ENCODE measurements around the gene ADAMTSL5. TPM values are rescaled to one million over a fixed set of nuclear protein-coding genes. Genes with fewer than 3 reads are reported as not detected.
"Not testable (repeated sequence)": the region's sequence is repeated elsewhere in the genome, so short reads cannot be mapped to it uniquely, and the experiment has no call there.

The ADAMTSL5 gene, protein sequence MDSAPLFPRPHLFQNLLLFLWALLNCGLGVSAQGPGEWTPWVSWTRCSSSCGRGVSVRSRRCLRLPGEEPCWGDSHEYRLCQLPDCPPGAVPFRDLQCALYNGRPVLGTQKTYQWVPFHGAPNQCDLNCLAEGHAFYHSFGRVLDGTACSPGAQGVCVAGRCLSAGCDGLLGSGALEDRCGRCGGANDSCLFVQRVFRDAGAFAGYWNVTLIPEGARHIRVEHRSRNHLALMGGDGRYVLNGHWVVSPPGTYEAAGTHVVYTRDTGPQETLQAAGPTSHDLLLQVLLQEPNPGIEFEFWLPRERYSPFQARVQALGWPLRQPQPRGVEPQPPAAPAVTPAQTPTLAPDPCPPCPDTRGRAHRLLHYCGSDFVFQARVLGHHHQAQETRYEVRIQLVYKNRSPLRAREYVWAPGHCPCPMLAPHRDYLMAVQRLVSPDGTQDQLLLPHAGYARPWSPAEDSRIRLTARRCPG
- total RNA-seq (2014; rRNA removed; shearing (Covaris generic)) = 0.57 and 1.0 TPM in 2 replicates
- polyA plus RNA-seq (2014; cell fraction: nucleus; rRNA removed) = 1.6 and 3.5 TPM in 2 replicates

DNA sequence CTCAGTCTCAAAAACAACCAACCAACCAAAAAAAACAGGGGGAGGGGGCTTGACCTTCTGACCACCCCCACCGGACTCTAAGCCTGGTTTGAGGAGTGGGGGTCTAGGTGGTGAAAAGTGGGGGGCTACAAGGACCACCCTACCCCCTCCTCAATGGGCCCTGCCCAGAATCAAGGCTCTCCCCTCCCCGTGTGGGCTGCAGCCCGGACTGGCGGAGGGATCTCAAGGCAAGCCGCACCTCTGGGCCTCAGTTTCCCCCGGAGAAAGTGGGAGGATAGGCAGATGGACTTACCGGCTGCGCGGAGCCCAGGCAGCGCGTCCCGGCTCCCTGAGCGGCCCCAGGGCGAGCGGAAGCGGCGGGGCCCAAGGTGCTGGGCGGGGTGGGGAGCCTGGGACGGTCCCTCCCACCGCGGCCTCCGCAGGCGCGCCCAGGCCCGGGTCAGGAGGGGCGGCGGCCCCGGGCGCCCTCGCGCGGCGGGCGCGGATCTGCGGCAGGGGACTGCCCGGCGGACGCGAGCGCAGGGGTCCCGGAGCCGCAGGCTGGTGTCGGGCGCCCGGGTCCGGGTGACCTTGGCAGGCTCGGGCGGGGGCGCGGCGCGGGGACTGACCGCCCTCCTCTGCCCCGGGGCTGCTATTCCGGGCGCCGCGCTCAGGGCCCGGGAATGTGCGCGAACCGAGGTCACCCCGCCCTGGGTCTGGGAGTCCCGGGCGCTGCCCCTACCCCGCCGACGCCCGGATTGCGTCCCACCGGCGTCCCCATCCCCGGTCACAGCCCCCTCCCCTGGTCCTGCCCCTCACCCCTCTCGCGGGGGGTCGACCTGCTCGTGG is at the start of gene ADAMTSL5:
Gene ADAMTSL5 (minus strand): TSS at position 349 of the 828 bp plus-strand sequence. CDS start 2,076 bp downstream, outside the sequence.
- peak; percentile 42 for DNase-seq (ENCODE audit: extremely low read depth, low read depth)

DNA sequence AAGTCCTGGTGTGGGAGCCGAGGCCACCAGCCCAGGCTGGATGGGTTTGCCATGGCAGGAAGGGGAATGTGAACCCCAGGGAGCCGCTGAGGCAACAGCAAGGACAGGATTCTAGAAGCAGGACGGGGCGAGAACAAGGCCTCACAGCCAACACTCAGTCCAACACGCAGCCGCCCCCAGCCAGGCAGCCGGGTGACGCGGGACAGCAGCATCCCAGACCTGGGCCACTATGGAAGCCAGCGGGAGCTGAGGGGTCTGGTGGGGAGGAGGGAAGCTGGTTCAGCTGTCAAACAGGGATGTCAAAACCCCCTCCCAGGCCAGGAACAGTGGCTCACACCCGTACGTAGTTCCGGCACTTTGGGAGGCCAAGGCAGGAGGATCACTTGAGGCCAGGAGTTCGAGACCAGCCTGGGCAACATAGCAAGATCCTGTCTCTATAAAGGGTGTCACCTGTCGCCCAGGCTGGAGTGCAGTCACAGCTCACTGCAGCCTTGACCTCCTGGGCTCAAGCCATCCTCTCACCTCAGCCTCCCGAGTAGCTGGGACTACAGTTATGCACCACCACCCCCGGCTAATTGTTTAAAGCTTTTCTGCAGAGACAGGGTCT is 48.5 kb upstream of the ADAMTSL5 start:
- DNase-seq (ENCODE audit: extremely low read depth, low read depth) = no peak

DNA sequence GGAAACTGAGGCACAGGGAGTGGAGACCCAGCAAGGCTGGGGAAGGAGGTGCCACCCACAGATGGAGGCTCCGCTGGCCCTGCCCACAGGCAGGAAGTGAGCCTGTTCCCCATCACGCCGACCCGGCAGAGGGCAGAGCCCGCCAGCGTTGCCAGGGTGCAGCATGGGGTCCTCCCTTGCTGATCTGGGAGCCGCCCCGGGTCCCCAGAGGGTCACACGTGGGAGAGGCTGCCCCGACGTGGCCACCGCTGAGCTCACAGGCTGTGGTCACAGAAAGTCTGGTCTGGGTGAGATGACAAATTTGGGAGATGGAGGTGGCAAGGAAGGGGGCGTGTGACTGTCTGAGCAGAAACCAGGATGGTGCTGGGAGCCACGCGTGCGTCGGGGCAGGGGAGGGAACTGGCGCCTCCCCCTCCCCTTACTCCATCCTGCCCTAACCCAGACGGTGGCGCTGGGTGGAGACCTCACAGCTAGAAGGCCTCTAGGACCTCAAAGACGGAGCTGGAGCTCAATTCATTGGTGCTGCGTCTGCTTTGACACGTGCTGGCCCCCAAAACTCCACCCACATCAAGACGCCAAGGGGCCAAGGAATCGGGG is 47.6 kb upstream of the ADAMTSL5 start:
- DNase-seq (ENCODE audit: extremely low read depth, low read depth) = no peak

DNA sequence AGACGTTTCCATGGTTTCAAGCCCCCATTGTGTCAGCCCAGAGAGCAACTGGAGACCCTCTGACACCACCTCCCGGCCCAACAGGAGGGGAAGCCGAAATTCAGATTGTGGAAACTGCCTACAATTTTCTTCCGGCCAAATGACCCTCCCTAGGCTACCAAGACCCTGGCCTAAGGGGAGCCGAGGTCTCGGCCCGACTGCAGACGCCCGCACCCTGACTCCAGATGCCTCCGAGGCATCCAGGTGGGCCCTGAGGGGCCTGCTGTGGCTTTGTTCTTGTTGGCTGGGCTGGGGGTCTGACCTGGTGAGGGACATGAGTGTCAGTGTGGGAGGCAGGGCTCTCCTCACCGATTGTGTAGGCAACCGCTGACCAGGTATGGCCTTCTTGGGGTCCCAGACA is 45.7 kb upstream of the ADAMTSL5 start:
- DNase-seq (ENCODE audit: extremely low read depth, low read depth) = no peak

DNA sequence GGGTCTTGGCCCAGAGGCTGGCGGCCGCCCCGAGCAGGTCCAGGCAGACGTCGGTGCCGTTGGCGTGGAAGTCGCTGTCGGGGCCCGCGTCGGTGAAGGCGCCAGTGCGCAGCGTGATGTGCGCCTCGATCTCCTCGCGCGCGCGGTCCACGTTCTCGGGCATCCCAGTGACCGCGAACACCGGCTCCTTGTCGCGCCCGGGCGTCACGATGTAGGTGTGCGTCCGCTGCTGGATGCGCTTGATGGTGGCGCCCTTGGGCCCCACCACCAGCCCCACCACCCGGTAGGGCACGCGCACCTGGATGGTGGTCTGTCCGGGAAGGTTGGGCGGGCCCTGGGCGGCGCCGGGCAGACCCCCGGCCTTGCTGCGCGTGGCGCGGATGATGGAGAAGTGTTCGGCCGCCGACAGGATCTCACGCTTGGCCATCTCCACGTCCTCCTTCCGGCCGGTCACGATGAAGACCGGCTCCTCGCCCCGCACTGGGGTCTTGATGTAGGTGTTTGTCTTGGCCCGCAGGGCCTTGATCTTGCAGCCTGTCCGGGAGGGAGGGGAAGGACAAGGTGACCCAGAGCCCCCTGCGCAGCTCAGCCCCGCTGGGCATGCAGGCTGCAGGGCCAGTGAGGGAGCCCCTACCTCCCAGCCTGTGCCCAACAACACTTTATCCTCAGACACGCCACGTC is 43.7 kb upstream of the ADAMTSL5 start:
- DNase-seq (ENCODE audit: extremely low read depth, low read depth) = no peak

DNA sequence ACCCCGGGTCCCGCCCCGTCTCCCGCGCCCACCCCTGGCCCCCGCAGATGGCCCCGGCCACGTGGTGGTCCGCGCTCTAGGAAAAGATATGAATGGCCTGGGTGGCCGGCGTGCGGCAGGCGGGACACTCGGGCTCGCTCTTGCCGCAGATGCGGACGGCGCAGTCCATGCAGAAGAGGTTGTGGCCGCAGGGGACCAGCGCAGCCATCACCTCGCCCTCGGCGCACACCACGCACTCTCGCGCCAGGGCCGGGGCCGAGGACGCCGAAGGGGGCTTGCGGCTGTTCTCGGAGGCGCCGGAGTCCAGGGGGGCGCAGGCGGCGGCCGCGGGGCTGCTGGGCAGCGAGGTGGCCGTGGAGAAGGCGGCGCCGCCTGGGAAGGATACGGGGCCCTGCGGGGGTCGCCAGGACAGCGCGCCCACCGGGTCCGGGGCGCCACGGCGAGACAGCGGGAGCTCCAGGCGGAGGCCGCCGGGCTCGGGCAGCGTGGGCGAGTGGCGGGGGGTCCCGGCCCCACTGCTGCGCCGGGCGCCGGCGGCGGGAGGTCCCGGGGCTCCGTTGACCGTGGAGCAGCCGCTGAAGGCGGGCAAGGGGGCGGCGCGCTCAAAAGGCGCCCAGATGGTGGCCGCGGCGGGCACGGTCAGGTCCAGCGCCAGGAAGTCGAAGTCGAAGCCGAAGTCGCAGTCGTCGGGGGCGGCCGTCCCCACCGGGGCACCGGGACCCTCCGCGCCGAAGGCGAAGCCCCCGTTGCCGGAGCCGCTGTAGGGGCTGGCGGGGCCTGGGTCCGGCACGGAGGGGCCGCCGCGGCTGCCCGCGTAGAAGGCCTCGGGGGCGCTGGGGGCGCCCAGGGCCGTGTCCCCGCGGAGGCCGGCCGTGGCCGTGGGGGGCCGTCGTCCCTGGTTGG is 42.9 kb upstream of the ADAMTSL5 start:
- DNase-seq (ENCODE audit: extremely low read depth, low read depth) = no peak

DNA sequence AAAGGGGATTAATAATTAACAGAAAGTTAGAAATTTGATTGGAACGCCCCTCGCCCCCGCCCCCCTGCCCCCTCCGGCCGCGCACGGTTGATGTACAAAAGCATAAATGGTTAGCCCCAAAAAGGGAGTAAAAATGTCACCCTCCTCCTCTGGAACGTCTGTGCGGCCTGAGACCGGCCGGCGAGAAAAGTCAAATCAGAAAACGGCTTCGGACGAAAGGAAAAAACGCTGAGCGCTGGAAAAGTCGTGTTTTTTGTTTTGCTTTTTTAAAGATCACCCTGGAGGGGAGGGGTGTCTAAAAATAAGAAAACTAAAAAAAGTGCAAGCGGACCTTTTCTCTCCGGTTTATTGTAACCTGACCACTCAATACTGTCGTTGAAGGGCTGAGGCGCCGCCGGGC is 42.1 kb upstream of the ADAMTSL5 start:
- no peak for DNase-seq (ENCODE audit: extremely low read depth, low read depth)

DNA sequence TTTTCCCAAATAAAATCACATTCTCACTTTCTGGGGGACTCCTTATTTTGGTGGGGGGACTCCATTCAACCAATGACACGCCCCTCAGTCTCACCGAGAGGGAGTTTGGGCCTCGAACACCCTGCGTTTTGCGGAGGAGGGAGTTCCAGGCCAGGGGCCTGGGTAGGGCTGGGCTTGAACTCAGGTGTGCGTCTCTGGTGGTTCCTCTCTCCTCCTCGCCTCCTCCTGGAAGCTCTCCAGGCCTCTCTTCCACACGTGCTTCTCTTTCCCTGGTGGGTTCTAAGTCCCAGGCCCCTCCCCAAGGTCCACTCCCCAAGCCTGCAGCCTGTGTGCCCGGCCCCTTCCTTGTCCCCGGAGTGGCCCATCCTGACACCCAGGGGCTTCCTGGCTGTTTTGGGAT is 40.6 kb upstream of the ADAMTSL5 start:
- no peak for DNase-seq (ENCODE audit: extremely low read depth, low read depth)

DNA sequence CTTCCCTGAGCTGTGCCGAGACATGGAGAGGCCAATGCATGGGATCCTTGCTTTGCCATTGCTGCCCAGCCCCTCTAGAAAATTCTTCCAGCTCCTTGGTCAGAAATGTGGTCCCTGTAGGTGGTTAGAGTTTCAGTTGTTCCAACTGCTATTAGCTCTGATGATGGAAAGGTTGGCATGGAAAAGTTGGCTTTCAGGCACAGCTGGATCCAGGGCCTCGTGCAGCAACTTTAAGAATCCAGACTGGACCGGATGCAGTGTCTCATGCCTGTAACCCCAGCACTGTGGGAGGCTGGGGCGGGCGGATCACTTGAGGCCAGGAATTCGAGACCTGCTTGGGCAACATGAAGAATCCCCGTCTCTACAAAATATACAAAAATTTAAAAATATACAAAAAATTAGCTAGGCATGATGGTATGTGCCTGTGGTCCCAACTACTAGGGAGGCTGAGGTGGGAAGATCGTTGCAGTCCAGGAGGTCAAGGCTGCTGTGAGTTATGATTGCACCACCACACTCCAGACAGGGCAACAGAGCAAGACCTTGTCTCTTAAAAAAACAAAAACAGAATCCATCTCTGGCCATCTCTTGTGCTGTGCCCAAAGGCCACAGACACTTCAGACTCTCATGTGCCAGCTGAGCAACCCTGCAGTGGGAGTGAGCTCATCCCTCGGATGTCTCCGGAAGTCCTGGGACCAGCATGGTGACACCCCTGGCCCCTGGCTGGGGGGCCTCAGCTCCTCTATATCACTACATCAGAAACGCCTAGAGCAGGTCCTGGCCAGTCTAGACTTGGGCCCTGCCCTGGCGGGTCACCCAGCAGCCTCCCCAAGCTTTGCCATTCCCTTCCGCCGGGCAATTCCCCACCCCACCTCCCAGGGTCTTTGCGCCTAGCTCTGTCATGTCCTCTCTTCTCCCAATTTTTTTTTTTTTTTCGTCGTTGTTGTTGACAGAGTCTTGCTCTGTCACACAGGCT is 38.5 kb upstream of the ADAMTSL5 start:
- DNase-seq (ENCODE audit: extremely low read depth, low read depth) = no peak

DNA sequence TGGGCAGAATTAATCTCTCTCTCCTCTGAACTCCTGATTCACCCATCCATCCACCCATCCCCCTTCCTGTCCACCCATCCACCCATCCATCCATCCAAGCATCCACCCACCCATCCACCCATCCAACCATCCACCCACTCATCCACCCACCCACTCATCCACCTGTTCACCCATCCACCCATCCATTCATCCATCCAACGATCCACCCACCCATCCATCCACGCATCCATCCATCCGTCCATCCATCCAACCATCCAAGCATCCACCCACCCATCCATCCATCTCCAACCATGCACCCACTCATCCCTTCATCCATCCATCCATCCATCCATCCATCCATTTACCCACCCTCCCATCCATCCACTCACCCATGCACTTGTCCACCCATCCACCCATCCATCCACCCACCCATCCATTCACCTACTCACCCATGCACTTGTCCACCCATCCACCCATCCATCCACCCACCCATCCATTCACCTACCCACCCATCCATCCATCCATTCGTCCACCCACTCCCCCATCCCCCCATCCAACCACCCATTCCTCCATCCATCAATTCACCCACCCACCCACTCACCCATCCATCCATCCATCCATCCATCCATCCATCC is 36.6 kb upstream of the ADAMTSL5 start:
- no peak for DNase-seq (ENCODE audit: extremely low read depth, low read depth)

DNA sequence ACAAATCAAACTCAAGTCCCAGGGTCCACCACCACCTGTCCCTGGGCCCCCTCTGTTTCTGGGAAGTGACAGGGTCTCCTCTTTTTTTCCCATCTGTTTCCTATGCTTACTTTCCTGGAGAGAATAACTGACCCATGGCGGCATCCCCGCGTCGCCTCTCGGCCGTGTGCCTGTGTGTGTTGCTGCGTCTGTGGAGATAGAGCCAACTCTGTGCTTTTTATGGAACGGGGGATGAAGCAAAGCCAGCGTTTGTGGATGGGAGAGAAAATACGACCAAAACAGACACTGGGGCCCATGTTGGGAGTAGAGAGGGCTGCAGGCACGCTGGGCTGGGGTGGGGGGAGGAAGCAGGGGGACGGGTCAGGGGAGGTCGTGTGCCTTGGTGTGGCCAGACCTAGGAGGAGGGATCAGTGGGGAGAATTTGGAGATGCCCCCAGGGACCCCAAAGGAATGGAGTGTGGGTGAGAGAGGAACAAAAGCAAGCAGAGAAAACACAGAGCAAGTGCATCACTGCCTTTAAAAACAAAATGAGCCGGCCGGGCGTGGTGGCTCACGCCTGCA is 27.6 kb upstream of the ADAMTSL5 start:
- no peak for DNase-seq (ENCODE audit: extremely low read depth, low read depth)

DNA sequence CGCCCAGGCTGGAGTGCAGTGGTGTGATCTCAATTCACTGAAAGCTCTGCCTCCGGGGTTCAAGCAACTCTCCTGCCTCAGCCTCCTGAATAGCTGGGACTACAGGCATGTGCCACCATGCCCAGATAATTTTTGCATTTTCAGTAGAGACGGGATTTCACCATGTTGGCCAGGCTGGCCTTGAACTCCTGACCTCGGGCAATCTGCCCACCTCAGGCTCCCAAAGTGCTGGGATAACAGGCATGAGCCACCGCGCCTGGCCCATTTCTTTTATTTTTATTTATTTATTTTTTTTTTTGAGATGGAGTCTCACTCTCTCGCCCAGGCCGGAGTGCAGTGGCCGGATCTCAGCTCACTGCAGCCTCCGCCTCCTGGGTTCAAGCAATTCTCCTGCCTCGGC is 26.9 kb upstream of the ADAMTSL5 start:
- not testable (repeated sequence) for DNase-seq (ENCODE audit: extremely low read depth, low read depth)

DNA sequence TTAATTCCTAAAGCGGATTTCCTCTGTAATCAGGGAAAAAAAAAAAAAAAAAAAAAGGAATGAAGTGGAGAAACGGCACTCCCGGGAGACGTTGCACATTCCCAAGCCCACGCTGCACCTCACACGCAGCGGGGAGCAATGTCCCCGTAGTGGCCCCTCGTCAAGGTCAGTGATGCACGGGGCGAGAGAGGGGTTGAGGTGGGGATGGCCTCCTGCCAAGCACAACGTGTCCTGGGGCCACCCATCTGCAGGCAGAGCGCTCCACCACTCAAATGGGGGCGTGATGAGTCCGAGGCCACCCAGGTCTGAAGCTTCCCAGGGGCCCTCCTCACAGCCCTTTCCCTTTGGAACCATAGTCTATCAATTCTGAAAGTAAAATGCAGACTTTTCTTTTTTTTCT is 26.2 kb upstream of the ADAMTSL5 start:
- no peak for DNase-seq (ENCODE audit: extremely low read depth, low read depth)

DNA sequence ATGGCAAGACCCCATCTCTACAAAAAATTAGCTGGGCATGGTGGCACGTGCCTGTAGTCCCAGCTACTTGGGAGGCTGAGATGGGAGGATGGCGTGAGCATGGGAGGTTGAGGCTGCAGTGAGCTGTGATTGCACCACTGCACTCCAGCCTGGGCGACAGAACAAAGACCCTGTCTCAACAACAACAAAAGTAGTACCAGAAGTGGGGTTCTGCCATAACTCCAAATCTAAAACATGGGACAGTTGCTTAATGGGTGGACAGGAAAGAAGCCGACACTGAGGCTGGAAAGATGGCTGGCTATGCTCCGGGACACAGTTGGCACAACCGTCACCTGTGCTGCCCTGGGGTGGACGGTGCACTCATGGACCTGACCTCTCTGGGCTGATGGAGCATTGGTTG is 22.9 kb upstream of the ADAMTSL5 start:
- DNase-seq (ENCODE audit: extremely low read depth, low read depth) = not testable (repeated sequence)

DNA sequence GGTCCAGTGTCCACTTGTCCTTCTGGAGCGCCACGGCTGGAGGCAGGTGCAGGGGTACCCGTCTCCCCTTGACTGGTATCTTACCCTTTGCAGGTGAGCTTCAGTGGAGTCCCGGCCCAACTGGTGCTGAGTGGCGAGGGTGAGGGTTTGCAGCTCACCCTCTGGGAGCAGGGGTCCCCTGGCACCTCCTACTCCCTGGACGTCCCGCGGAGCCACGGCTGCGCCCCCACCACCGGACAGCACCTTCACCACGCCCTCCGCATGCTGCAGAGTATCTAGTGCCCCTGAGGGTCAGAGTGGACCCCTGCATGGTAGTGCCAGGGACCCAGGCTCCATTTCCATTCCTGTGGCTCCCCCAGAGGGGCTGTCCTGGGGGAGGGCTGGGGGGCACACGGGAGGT is 22.2 kb upstream of the ADAMTSL5 start:
- no peak for DNase-seq (ENCODE audit: extremely low read depth, low read depth)

DNA sequence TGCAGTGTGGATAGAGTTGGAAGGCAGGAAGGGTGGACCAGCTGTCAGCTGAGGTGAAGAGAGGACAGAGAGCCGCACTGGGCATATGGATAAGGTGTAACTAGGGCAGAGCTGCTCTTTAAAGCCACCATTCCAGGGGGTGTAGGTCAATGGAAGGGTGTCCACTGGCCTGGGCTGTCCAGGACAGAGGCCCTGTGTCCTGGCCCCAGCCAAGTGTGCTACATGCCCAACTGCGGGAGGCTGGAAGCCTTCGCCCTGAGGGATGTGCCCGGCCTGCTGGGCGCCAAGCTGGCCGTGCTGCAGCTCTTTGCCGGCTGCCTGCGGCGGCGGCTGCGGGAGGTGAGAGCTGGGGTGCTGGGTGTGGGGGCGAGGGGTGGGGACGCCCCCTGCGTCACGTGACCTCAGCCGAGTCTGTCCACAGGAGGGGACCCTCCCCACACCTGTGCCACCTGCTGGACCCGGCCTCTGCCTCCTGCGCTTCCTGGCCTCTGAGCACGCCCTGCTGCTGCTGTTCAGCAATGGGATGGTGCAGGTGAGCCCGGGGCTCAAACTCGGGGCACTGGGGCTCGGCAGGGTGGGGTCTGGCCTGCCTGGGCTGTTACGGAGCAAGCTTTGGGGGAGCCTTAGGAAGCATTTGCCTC is 20.8 kb upstream of the ADAMTSL5 start:
- DNase-seq (ENCODE audit: extremely low read depth, low read depth) = no peak

DNA sequence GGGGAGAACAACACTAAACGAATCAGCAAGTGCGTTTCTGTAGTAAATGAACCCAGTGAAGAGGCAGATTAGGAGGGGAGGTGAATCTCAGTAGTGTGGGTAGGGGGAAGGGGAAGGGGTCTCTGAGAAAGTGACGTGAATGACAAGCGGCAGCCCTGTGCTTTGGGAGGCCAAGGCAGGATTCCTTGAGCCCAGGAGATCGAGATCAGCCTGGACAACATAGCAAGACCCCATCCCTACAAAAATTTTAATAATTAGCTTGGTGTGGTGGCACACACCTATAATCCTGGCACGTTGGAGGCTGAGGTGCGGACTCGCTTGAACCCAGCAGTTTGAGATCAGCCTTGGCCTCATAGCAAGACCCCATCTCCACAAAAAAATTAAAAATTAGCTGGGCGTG is 19.2 kb upstream of the ADAMTSL5 start:
- DNase-seq (ENCODE audit: extremely low read depth, low read depth) = no peak
